ENCODE data around the gene MTHFD1L. TPM values are rescaled to one million over a fixed set of nuclear protein-coding genes. Genes with fewer than 3 reads are reported as not detected.

MTHFD1L gene
- total and polyA plus RNA-seq, 2 of the 8 experiments (the other 6 are each of a cell fraction or from before 2014, with no cell fraction given), result 29.2 to 105 TPM

DNA sequence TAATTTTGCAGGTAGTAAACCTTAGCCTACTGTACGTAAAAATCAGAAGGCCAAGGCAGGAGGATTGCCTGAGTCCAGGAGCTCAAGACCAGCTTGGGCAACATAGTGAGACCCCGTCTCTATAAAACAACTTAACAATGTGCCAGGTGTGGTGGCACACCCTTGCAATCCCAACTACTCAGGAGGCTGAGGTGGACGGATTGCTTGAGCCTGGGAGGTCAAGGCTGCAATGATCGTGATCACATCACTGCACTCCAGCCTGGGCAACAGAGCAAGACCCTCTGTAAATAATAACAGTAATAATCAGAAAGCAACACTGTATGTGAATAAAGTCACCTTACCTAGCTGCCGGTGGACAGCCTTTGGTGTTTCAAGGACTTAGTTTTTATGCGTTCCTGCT lies 48.9 kb downstream of the MTHFD1L start:
- no peaks in the 10 kb centered on the region for H3K9me3 ChIP-seq (ENCODE audit: insufficient read depth in 2 of 2, low read depth in 1 of 2, low read length in 1 of 2)
- DNase-seq (ENCODE audit: low read depth in 1 of 2, low spot score in 2 of 2) (no peak), FAIRE-seq (no peak)
- peaks cover 0 to 26% (median under 1%) of the 10 kb centered on the region in 4 experiments; a peak in 4 of 8 replicates for H3K36me3 ChIP-seq (ENCODE audit: control insufficient read depth in 2 of 4, insufficient read depth in 4 of 4, low read length in 3 of 4)
- TF ChIP-seq HDAC2 (IDR thresholded peaks at IDR 0.05; ENCODE audit: borderline replicate concordance in 1 of 2, low read depth in 2 of 2, low read length in 2 of 2) (no peak), EP300 (IDR thresholded peaks at IDR 0.05; ENCODE audit: borderline replicate concordance in 1 of 2, low read depth in 2 of 2, low read length in 2 of 2) (no peak), HDAC6 (IDR thresholded peaks at IDR 0.05; ENCODE audit: low read depth, low read length) (no peak), BCL11A (IDR thresholded peaks at IDR 0.05; ENCODE audit: low read depth in 2 of 2, low read length in 2 of 2) (no peak), PHF8 (conservative IDR thresholded peaks at IDR 0.05; ENCODE audit: low read depth, low read length) (no peak), CBX8 (IDR thresholded peaks at IDR 0.05; ENCODE audit: borderline replicate concordance, low read depth, low read length) (no peak)
- TF ChIP-seq, protein P1, sequence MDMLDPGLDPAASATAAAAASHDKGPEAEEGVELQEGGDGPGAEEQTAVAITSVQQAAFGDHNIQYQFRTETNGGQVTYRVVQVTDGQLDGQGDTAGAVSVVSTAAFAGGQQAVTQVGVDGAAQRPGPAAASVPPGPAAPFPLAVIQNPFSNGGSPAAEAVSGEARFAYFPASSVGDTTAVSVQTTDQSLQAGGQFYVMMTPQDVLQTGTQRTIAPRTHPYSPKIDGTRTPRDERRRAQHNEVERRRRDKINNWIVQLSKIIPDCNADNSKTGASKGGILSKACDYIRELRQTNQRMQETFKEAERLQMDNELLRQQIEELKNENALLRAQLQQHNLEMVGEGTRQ (IDR thresholded peaks at IDR 0.05; ENCODE audit: low read length), result no peak
- H2AK5ac ChIP-seq (ENCODE audit: low read depth, low read length), result no peak overlapping the region
- H3K79me2 ChIP-seq (ENCODE audit: control insufficient read depth in 1 of 2, insufficient read depth in 2 of 2, low read length in 2 of 2), result no peaks in the 10 kb centered on the region
- POLR2A ChIA-PET (ENCODE audit: partially characterized antibody), result no interaction called here
- no peak overlapping the region for H3K56ac ChIP-seq (replicated peaks; ENCODE audit: insufficient read length, low read depth, low read length)
- H3K4me2 ChIP-seq (ENCODE audit: insufficient read depth in 1 of 2, low read depth in 2 of 2, low read length in 2 of 2), result no peak overlapping the region
- H4K91ac ChIP-seq (replicated peaks; ENCODE audit: insufficient read length, low read length), result no peak overlapping the region
- H4K20me1 ChIP-seq (replicated peaks in 1 of 2; ENCODE audit: control insufficient read depth in 1 of 2, insufficient read depth in 2 of 2, low read length in 2 of 2), result no peaks in the 10 kb centered on the region
- CTCF ChIA-PET (ENCODE audit: partially characterized antibody), result interaction anchor here (0.8 to 2.4 kb wide), 9 partner anchors 8 to 410 kb away, joined by 3 to 9 read pairs (median 4); no protein-coding TSS in a partner anchor
- no peaks in the 10 kb centered on the region for H3K4me1 ChIP-seq (replicated peaks in 1 of 4; ENCODE audit: control insufficient read depth in 3 of 4, insufficient read depth in 4 of 4, low read length in 3 of 4)
- no peak overlapping the region for H2BK20ac ChIP-seq (ENCODE audit: low read length)
- no peaks in the 10 kb centered on the region for H3K23me2 ChIP-seq (ENCODE audit: low read depth, low read length)
- H3K79me1 ChIP-seq (ENCODE audit: low read depth, low read length), result no peaks in the 10 kb centered on the region; the same call in 1 of the 2 replicates
- H2BK120ac ChIP-seq (replicated peaks; ENCODE audit: low read depth, low read length), result no peak overlapping the region
- H3K4me3 ChIP-seq (ENCODE audit: extremely low read depth in 1 of 4, insufficient read depth in 2 of 4, low read depth in 3 of 4, low read length in 4 of 4), result no peak overlapping the region
- no peak overlapping the region for H2BK15ac ChIP-seq (ENCODE audit: low read length)
- no peak overlapping the region for H2AFZ ChIP-seq (ENCODE audit: low read length)
- H3K23ac ChIP-seq (ENCODE audit: insufficient read length), result no peak overlapping the region
- H4K8ac ChIP-seq (ENCODE audit: extremely low read depth, insufficient read depth, low read length), result no peak overlapping the region
- WGBS, 2 experiments (ENCODE audit: extremely low coverage in 1 of 2, insufficient coverage in 1 of 2, insufficient read length in 1 of 2, insufficient replicate concordance in 2 of 2, low coverage in 1 of 2, low lambda C conversion rate in 2 of 2, missing lambda C conversion rate in 1 of 2), result 93% methylated on average over 6 of the region's 6 CpGs; no CpG with 5 or more reads in 1 of the 2 experiments
- no peak overlapping the region for H4K5ac ChIP-seq (ENCODE audit: insufficient read length, low read depth, low read length)
- H3K14ac ChIP-seq (ENCODE audit: insufficient read length), result no peak overlapping the region
- no peak overlapping the region for H3K18ac ChIP-seq (ENCODE audit: extremely low read depth, low read length)
- no peaks in the 10 kb centered on the region for H3K27me3 ChIP-seq (replicated peaks in 1 of 4; ENCODE audit: control insufficient read depth in 3 of 4, extremely low read depth in 1 of 4, insufficient read depth in 3 of 4, low read length in 3 of 4)
- H3K9ac ChIP-seq (replicated peaks in 1 of 4; ENCODE audit: extremely low read depth in 1 of 4, low read depth in 3 of 4, low read length in 3 of 4), result no peak overlapping the region
- no peak overlapping the region for H3K27ac ChIP-seq (ENCODE audit: low read depth, low read length)
- H2BK5ac ChIP-seq (ENCODE audit: low read depth, low read length), result no peak overlapping the region
- H3K4ac ChIP-seq (replicated peaks; ENCODE audit: insufficient read length, low read depth, low read length), result no peak overlapping the region
- H2BK12ac ChIP-seq (ENCODE audit: low read depth, low read length), result no peak overlapping the region

Data from H1 (cell line).